Measurements from ENCODE around the gene ZFHX3. TPM values are rescaled to one million over a fixed set of nuclear protein-coding genes. Genes with fewer than 3 reads are reported as not detected.
"Not testable (repeated sequence)": the region's sequence is repeated elsewhere in the genome, so short reads cannot be mapped to it uniquely, and the experiment has no call there.

Gene ZFHX3
- total RNA-seq, 1 experiment from 2014 or later, result 3.0 TPM

- DNase-seq (ENCODE audit: low read depth), result peak; percentile 31
Measured at GRCh38 chr16:73000020-73000906, 47.7 kb downstream of the ZFHX3 start.

- DNase-seq (ENCODE audit: low read depth), result no peak
Measured at GRCh38 chr16:72999541-73000019, 48.3 kb downstream of the ZFHX3 start.

- no peak for DNase-seq (ENCODE audit: low read depth)
Measured at GRCh38 chr16:72997141-72997542, 50.8 kb downstream of the ZFHX3 start.

DNA sequence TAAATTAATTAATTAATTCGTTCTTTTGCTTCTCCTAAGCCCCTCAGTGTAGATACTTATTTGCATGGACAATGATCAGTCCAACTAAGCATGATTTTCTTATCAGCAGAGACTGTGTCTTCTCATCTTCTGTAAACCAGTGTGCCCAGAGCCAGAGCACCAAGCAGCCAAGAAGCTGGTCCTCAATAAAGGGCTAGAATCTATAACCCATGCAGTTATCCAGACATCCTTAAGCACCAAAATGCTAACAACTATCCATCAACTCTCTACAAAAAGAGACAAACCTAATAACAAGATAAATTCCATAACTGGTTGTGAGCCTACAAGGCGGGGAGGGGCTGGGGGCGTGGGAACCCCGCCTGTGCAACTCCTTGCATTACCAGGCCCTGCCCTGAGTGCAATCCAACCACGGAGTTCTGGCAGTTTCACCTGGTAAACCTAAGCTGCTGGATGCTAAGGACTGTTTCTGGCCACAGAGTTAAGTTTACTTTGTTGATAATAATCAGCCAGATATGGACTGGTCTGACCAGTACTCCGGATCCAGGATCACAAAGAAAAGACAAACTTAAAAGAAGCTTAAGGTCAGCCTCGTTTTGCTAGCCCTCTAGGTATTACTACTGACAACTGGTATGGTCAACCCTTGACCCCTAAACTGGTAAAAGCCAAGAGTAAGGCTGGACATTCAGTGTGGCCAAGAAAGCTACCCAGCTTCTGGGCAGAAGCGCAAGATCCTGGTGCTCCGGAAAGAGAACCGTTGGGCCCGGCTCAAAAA, 51.5 kb downstream of the ZFHX3 start:
- DNase-seq (ENCODE audit: low read depth), result no peak

- DNase-seq (ENCODE audit: low read depth), result not testable (repeated sequence)
Measured at GRCh38 chr16:72995882-72996270, 52.1 kb downstream of the ZFHX3 start.

DNA sequence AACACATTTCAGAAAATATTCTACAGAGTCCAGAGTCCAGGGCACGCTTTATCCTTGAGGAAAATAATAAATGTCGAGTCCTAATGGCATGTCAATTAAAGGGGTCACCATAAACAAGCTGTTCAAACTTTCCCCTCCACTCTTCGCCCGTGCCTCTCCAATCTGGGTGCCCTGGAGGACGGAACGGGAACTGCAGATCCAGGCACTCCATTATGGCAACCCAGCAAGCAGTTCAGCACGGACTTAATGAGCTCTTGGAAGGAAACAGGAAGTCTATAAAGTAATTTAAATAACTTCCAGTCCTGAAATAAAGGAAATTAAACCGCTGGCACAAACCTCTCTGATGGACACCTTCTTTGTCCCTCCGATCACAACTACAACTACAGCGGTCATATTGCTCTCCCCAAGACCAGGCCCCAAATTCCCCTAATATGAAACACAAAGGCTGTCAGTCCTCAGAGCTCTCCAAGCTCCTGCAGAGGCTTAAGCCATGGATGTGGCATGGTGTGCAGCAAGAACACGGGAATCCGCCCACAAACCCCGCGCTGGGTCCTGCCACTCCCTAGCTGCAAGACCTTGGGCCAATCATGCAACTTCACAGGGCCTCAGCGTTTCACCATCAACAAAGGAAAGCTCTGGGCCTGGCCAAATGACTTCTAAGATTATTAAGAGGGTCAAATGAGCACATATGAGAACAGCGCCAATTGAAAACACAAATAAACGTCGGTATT, 52.6 kb downstream of the ZFHX3 start:
- DNase-seq (ENCODE audit: low read depth), result no peak

- no peak for DNase-seq (ENCODE audit: low read depth)
Measured at GRCh38 chr16:72992142-72992601, 55.8 kb downstream of the ZFHX3 start.

- no peak for DNase-seq (ENCODE audit: low read depth)
Measured at GRCh38 chr16:72991644-72992043, 56.3 kb downstream of the ZFHX3 start.

GRCh38 chr16:72991211-72991610, 56.7 kb downstream of the ZFHX3 start:
- DNase-seq (ENCODE audit: low read depth), result no peak

- no peak for DNase-seq (ENCODE audit: low read depth)
Measured at GRCh38 chr16:72990571-72990970, 57.4 kb downstream of the ZFHX3 start.

DNA sequence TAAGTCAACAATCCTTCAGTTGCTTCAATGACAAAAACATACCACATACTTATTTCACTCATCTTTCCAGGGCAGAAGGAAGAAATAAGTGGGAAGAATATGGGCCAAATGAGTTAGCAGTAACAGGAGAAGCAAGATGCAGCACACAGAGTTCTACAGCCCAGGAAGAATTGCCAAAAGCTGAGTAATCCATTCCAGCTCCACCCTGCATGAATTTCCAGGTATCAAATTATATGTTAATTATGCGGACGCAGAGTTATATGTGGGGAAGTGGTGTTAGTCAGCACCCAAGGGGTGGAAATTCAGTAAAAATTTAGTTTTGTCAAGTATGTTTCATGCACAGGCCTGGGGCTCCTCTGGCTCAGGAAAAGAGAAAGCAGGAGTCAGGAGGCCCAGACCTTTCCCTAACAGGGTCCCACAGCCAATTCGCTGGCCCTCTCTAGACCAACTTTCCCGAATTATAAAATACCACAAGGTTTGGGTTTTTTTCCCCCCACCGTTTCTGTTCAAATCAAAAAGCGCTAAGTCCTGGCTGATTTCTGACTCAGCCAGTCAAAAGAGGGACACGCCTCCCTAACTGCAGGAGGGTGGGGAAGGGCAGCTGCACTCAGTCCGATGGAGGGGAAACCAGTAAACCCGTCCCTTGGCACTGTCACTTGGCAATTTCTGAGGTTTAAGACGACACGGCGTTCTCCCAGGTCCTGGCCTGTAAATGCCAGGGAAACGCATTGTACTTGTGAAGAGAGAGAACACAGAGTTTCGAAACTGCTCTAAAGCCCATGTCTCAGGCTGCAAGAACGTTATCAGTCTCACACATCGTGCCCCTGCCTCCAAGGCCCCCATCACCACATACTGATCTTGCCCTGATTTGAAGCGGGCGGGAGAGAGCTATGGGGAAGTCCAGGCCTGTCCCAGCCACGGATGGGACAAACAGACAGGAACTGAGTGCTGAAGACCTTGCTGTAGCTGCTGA, 58.1 kb downstream of the ZFHX3 start:
- DNase-seq (ENCODE audit: low read depth), result peak; percentile 96

- not testable (repeated sequence) for DNase-seq (ENCODE audit: low read depth)
Measured at GRCh38 chr16:72989203-72989578, 58.7 kb downstream of the ZFHX3 start.

DNA sequence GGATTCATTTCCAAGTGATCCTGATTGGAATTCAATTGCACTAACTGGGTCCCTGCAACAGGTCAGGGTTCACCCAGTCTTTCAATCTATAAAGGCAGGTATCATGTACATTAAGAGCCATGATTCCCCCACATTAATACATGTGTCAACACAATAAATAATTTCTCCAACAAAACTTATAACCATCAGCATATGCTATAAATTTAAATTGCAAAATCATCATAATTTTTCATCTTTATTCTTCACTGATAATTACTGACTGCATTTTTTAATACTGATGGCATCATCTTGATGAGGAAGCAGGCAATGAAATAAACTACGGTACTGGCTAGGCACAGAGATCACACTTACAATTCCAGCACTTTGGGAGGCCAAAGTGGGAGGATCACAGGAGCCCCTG, 59.4 kb downstream of the ZFHX3 start:
- no peak for DNase-seq (ENCODE audit: low read depth)

DNA sequence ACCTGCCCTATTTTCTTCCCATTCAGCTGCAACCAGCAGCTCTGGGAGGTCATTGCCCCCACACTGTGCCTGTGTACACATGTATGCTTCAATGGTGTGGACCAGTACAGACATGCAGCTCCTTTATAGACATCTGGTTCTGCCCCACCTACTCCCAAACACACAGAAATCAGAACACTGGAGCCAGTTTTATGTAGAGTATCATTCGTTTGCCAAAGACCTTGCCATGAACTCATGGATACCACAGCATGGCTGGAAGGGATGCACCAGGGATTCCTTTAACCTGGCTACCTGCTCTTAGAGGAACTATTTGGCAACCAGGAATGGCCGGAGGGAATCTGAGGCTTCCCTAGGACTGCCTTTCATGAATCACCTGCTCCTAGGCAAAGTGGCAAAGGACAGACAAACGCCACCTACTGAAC, 60.4 kb downstream of the ZFHX3 start:
- DNase-seq (ENCODE audit: low read depth), result no peak

- no peak for DNase-seq (ENCODE audit: low read depth)
Measured at GRCh38 chr16:72985995-72986394, 61.9 kb downstream of the ZFHX3 start.

GRCh38 chr16:72985148-72985941, 62.6 kb downstream of the ZFHX3 start:
- DNase-seq (ENCODE audit: low read depth), result no peak

DNA sequence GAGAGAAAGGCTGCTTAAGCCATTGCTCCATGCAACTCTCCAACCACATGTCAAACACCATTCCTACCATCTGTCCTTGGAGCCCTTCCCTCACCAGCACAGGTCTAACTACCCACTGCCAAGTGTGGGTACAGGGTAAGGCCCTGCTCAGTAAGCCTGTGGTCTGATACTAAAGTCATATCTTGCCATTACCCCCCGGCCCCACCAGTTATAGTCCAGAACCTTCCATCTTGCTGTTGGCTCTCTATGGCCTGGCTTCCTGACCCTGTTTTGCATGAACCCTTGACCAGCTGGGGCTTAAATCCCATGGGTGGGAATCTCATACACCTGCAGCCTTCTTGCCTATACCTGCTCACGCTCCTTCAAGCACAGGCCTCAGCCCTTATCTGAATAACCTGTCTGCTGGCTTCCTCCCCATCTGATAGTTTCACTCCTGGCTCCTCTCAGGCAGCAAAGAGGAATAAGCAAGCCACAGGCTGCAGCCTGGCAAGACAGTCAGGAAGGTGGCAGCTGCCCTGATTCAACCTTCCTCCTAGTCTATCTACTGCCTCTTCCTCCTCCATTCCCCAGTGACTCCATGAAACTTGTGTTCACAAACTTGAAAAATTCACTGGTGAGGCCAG, 64.1 kb downstream of the ZFHX3 start:
- DNase-seq (ENCODE audit: low read depth), result no peak

- no peak for DNase-seq (ENCODE audit: low read depth)
Measured at GRCh38 chr16:72983241-72983640, 64.7 kb downstream of the ZFHX3 start.

- no peak for DNase-seq (ENCODE audit: low read depth)
Measured at GRCh38 chr16:72979974-72980373, 68.0 kb downstream of the ZFHX3 start.

All from HT1080 (cell line).